Measurements from ENCODE around the gene NCS1.

The NCS1 gene

DNA sequence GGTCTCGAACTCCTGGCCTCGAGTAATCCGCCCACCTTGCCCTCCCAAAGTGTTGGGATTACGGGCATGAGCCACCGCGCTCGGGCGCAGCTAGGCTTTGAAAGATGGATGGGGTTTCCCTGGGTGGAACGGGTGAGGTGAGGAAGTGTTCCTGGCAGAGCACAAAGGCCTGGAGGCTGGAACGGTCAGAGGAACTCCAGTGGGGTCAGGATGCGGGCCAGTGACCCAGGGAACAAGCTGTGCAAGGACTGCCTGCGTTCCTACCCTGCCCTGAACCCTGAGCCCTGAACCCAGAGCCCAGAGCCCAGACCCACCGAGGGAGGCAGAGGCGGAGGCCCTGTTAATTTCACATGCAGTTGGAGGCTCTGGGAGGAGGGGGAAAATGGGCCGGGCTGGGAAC lies 23.4 kb downstream of the NCS1 start:
- no peak for DNase-seq

DNA sequence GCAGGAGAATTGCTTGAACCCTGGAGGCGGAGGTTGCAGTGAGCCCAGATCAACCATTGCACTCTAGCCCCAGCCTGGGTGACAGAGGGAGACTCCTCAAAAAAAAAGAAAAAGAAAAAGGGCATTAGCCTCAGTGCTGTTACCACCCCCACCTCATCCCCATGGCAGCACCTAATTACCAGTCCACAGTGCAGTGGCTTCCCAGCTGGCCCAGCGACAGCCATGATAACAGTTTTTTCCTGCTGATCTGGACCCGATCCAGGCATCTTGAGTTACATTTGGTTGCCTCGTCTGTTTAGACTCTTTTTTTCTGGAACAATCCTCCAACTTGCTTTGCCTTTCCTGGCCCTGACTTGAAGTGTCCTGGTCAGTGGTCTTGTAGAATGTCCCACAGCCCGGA lies 24.4 kb downstream of the NCS1 start:
- DNase-seq, result peak; percentile 86

DNA sequence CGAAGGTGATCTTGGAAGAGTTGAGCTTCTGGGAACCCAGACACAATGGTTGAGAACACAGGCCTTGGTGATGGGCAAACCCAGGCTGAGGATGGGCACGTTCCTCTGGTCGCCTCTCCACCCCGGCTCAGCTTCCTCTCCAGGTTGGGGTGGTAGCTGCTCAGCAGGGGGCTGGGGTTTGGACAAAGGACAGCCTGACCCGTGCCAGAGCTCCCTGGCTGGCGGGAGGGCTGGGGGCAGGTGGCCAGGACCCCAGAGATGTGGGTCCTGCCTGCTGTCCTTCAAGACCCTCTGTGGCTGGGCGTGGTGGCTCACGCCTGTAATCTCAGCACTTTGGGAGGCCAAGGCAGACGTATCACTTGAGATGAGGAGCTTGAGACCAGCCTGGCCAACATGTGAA lies 25.2 kb downstream of the NCS1 start:
- DNase-seq, result no peak

DNA sequence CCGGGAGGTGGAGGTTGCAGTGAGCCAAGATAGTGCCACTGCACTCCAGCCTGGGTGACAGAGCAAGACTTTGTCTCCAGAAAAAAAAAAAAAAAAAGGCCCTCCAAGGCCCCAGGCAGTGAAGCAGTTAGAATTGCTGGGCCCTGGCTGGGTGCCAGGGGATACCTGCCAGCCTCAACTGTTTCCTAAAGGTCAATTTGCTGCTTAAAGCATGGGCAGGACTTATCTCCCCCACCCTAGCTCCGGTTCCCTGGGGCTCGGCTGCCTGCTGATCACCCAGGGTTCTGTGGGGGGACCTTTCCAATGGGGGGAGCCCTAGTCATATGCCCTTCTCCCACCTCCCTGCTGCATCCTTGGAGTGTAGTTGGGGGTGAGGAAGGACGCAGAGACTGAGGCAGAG lies 25.7 kb downstream of the NCS1 start:
- DNase-seq, result peak; percentile 29

DNA sequence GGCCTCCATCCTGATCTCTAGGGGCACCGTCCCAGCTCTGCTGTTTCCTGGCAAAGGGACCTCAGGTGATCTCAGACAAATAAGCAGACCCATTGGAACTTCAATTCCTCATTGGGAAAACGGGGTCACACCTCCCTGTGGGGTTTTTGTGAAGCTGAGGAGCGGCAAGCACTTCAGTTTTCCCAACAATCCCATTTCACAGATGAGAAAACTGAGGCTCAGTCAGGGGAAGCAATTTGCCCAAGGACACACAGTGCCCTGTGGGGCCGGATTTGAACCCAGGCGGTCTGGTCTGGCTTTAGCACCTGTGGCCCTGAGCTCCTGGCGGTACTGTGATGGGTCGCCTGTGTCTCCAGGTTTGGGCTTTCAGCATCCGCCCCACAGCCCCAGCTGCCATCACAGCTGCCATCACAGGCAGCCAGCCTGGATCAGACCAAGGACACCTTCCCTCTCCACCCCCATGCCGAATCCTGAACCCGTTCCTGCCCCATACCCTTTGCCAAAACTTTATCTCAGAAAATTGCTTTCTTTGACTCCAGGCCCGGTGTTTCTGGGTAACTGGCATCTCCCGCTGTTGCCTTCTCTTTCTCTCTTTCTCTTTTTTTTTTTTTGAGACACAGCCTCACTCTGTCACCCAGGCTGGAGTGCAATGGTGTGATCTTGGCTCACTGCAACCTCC lies 26.4 kb downstream of the NCS1 start:
- DNase-seq, result no peak

DNA sequence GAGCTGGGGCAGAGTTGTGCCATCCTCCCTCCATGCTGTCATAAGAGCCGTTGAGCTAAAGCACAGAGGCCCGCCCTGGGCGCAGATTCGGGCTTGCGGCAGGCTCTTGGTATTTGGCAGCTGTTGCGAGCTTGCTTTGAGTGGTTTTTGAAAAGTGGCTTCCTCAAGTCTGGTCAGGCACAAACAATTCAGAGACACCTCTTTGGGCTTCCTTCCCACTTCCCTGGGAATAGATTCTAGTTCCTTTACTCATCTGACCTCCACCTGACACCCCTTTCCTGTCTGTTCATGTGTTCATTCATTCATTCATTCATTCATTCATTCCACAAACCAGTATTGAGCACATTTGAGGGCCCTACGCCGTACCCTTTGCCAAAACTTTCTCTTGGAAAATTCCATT lies 27.4 kb downstream of the NCS1 start:
- DNase-seq, result peak; percentile 82

DNA sequence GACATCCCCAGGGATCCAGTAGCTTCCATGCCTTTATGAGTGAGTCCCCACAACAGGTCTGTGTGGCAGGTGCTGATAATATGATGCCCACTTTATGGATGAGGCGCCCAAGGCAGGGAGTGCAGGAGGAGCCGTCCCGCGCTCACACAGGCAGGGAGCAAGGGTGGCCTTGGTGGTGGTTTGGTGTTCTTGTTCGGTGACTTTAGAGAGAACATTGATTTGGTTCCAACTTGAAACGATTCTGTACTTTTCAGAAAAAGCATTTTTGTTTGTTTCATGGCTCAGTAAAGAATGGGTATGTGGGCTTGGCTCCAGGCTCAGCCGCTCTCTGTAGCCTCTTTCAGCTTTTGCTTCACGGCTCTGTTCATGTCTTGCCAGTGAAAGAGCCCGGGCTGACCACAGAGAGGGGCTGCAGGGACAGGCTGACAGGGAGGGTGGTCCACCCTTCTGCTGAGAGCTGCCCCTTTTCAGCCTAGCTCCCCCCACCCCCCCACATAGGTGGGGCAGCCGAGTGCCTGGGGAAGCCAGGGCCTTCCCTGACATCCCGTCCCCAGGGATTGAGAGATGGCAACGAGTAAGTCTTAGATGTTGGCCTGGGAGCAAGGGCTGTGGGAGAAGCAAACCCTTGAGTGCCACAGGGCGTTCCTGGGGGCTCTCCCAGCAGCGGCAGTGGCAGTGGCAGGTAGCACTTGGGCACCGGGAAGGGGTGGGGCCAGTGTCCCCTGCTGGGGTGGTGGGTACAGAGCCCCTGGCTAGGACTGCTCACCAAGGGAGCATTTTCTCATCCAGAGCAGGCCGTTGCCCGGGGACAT lies 28.0 kb downstream of the NCS1 start:
- peak; percentile 63 for DNase-seq

DNA sequence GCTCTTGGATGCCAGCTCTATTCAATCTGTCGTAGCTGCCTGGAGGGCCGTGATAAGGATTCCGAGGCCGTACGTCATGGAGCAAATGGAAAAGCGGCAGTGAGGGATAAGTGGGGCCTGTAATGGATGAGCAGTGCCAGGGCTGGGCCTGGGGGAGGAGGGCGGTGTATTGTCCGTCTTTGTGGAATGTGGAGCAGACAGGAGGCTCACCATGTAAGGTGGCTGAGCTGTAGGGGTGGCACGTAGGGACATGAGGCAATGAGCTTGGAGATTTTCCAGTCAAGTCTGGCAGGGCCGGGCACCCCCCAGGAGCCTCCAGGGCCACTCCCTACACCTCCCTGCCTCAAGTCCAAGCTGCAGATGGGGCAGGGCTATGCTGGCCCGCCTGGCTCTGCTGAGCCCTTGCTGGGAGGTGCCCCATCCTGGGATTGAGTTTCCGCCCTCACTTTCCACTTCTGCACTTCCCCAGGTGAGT lies 29.2 kb downstream of the NCS1 start:
- DNase-seq, result no peak

DNA sequence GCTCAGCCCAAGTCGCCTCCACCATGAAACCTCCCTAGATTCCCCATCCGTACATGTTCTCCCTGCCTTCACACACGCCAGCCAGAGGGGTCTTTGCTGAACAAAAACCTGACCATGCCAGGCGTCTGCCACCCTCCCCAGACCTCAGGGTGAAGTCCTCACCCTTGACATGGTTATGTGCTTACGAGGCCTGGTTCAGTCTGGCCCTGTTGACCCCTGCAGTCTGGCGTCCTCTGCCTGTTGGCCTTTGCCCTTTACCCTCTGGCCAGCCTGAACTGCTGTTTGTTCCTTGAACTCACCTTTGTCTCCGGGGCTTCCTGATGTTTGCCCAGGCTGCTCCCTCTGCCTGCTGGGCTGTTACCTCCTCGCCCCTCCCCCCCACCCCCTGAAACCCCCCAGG lies 29.8 kb downstream of the NCS1 start:
- DNase-seq, result no peak

DNA sequence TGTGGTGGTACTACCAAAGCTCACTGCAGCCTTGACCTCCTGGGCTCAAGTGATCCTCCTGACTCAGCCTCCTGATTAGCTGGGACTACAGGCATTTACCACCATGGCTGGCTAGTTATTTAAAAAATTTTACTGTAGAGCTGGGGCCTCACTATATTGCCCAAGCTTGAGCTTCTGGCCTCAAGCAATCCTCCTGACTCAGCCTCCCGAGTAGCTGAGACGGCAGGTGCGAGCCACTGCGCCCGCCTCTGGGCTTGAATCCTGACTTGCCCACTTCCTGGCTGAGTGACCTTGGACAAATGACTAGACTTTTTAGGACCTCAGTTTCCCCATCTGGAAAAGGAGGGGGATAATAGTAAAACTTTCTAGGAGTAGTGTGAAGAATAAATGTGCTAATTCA lies 32.1 kb downstream of the NCS1 start:
- DNase-seq, result no peak

DNA sequence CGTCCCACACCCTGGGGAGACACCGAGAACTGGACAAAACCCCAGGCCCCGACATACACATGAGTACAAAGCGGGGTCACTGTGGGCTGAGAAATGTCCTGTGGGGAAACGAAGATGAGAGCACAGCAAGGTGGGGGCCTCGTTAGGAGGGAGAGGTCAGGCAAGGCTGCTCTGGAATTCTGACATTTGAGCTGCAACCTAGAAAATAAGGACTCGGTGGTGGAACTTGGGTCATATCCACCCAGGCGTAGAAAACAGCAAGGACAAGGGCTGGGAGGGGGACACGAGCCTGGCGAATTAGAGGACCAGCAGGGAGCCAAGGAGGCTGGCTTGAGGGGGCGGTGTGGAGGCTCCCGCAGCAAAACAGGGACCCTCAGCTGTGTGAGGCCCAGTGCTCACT lies 32.8 kb downstream of the NCS1 start:
- no peak for DNase-seq

DNA sequence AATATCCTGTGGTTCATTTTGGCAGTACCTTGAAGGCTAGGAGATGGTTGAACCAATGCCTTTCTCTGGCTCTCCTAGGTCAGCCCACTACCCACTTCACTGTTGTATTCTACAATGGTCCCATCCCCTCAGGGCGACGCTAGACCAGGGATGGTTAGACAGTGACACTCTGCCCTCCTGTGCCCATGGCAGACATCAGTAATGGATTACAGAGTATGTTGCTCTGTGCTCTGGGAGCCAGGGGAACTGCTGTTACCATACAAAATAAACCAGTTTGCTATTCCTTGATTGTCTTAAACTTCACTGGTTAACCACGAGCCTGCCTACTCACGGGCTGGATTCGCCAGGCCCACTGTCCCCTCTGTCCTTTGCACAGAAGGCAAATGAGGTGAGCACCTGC lies 33.7 kb downstream of the NCS1 start:
- DNase-seq, result no peak

DNA sequence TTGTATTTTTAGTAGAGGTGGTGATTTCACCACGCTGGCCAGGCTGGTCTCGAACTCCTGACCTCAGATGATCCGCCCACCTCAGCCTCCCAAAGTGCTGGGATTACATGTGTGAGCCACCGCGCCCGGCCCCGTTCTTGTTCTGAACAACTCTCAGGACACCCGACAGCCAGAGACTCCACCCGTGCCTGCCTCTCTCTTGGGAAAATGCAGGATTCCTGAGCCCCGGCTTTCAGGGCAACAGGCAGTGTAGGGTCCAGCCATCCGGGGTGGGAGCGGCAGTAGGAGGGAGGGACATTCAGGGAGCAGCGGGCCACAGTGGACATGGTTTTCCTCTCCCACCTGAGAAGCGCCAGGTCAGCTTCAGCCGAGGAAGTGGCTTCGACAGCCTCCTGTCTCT lies 34.4 kb downstream of the NCS1 start:
- DNase-seq, result no peak

DNA sequence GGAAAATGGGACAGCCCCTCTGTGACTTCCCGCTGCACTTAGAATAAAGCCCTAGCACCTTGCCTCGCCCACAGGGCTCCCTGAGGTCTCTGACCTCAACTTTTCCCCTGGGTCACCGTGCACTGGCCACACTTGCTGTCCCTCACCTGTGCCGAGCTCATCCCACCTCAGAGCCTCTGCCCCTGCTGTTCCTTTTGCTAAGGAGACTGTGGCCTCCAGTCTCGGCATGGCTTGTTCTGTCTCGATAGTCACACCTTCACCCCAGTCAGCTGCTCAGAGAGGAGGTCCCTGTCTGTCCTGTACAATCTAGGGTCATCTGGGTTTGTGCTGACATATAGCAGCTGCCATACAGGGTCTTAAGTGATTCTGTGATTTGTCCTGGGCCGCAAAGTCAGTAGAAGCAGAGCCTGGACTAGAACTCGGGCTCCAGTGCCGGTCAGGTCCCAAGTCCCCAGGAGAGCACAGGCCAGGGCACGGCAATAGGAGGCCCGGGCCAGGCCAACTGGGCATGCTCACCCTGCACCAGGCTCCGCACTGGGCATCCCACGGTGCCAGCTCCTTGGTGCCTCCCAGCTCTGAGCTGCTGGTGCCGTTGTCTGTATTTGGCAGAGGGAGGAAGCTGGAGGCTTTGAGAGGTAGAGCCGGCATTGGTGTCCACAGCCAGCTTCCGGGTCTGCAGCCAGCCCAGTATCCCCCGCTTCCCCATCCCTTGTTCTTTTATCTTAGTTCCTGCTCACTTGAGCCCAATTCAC lies 35.2 kb downstream of the NCS1 start:
- DNase-seq, result no peak

DNA sequence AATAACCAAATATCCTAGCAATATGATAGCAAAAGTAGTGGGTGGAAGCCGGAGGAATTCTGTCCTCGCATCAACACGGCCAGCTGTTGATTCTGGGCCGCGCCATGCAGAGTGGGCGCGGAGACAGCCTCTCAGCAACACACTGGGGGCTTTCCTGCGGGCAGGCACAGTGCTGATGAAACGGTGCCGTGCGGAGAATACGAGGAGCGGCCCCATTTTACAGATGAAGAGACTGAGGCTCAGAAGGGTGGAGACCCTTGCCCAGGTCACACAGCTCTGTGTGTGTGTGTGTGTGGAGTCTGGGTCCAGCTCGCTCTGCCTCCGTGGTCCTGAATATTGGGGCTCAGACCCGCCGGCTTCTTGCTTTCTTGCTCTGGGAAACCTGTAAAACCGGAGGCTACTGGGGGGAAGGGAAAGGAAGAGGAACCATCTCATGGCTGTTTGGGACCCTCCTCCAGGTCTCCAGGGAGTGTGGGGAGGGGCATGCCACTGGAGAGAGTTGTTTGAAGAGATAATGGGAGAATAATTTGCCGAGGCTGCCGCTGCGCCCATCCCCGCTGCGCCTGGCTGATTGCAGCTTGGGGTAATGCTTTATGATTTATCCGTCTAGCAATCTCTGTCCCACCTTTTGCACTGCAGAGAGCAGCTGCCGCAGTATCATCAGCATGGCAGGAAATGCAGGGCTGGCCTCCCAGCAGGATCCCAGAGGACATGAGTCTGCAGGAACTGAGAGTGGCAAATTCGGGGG lies 36.6 kb downstream of the NCS1 start:
- no peak for DNase-seq

DNA sequence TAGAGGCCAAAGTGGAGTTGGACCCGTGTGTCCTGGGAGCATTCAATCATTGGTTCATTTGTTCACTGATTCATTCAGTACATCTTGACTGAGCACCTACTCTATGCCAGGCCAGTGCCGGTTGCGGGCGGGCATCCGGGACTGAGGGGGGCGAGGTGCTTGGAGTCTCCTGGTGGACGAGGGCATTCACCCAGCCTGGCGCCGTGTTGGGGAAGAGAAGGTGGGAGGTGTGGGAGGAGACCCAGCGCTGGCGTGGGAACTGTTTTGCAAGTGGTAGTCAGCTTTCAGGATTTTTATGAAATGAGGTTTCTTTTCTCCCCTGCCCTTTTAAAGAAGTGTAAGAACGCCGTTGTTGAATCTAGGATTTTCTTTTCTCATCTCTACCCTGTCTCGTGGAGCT lies 37.2 kb downstream of the NCS1 start:
- DNase-seq, result no peak

DNA sequence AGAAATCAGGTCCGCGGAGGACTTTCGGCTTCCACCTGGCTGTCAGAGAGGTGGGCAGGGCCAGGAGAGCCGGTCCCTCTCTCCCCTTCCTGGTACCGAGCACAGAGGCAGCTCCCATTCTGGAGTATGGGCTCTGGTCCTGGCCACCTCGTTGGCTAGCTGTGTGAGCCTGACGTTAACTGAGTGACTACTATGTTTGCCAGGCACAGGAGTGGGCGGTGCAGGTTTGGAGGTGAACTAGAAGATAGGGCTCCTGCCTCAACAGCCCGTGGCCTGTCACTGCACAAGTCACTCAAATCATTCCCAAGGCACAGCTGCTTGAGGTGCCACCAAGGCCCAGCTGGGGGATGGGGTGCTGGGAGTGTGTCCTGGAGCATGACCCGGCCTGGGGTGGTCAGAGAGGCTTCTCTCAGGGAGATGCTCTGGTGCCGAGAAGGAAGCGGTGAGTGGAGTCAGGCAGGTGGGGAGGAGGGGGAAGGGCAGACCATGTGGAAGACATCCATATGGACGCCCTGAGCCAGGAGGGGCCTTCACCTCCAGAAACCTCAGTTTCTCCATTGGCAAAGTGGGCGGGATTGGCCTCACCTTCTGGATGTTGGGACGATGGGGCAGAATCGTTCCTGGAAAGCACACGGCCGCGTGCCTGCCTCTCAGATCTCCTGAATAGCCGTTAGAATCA lies 39.5 kb downstream of the NCS1 start:
- no peak for DNase-seq

DNA sequence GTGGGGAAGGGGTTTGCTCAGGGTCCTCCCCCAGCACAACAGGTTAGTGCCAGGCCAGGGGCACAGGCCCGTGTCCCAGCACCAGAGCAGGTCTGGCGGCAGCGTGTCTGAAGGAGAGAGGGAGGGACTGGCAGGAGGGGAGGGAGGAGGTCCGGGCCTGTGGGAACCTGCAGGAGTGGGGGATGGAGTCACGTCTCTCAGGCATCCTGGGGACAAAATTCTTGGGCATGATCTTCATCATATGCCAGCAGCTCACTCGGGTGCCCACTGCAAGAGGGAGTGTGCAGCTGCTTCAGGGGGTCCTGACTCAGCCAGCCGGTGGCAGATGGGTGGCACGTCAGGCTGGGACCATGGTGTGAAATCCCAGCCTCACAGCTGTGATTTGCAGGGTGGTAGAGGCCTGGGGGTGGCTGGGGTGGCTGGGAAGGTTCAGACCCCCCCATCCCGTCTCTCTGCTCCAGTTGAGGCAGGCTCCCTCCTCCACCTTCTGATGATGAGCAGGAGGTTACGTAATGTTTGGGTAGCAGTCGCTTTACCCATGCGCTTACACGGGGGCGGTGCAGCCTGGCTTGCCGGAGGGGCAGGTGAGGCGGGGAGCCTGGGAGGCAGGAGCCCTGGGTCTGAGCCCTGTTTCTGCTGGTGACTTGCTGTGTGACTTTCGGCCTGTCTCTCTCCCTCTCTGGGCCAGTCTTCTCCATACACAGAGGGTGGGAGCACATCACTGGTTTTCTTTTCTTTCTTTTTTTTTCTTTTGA lies 40.5 kb downstream of the NCS1 start:
- DNase-seq, result no peak

DNA sequence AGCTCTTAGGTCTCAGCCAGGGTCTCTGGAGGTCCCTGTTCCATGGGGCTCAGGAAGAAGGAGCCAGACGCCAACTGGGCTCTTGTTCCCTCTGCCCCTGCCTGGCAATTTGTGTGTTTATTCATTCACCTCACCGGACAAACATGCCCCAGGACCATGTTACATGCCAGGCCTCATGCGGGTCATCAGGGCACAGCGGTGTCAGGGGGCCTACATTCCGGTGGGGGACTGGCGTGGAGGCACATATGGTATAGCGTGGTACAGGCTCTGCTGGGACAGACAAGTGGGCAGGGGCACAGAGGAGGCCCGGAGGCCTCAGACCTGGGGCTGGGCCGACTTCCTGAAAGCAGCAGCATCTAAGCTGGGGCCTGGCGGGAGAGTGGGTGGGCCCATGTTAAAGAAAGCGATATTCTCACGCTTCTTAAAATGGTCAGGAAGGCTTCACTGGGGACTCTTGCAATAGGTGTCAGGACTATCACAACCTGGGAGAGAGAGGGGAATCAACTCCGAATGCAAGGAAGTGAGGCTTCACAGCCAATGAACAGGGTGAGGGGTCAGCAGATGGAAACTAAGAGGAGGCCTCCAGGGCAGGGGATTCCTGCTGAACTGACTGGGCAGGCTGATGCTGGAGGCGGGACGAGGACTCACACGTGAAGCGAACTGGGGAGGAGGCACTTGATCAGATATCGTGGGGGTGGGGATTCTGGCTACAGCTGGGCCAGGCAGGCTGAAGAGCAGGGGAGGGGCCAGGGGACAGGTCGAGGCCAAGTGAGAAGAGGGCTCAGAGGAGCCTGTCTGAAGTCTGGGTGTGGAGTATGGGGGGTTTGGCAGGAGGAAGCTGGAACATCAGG lies 41.9 kb downstream of the NCS1 start:
- peak; percentile 74 for DNase-seq

DNA sequence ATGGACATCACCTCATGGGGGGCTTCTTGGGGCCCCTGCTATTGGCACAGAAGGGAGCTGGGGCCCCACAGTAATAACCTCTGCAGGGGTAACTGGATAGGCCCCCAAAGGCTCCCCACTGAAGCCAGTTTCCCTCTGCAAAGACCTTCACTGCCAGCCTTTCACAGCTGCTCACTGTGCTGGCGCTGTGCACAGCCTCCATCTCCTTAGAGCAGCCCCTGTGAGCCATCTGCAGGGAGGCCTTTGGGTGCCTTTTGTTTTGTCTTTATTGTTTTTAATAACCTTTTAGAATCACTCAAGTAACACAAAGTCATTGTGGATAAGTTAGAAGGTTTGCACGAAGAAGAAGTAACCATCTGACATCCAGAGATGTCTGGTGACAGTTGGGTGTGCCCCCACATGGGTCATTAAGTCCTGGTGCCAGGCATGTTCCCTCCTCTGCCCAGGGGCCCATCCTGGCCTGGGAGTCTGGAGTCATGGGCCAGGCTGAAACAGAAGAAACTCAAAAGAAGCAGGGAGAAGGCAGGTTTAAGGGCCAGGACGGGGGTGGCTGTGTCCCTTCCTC lies 42.7 kb downstream of the NCS1 start:
- DNase-seq, result peak; percentile 35

Measured in DMS79 treated with DMSO at 0.1 percent for 48 hours (cell line).